Lung microvascular endothelial cell (primary cell): ENCODE measurements around the gene KRTAP10-12. TPM values are rescaled to one million over a fixed set of nuclear protein-coding genes. Genes with fewer than 3 reads are reported as not detected.

Source experiments
- DNase-seq, 2 donors: peaks; one replicate each; pipeline versions ENCODE4 v3.0.0 to v3.0.0-alpha.2; 2010; ENCODE audit warnings: low read depth in 2 of 2
- total RNA-seq: library from RNA; depleted of rRNA; stranded (reverse); fragments of >200 nt; gene quantifications from 2 replicates; pipeline ENCODE4 v1.2.1, GENCODE V29; 2014

KRTAP10-12 gene
- total RNA-seq, 1 donor from 2014 or later = not detected

- DNase-seq = no peak
Measured at GRCh38 chr21:44711327-44712202, 14.6 kb downstream of the KRTAP10-12 start, which contains the start of gene TSPEAR. Gene TSPEAR, minus strand, starts transcription at chr21:44711572. Its CDS starts 58 bp downstream, at chr21:44711514.

DNA sequence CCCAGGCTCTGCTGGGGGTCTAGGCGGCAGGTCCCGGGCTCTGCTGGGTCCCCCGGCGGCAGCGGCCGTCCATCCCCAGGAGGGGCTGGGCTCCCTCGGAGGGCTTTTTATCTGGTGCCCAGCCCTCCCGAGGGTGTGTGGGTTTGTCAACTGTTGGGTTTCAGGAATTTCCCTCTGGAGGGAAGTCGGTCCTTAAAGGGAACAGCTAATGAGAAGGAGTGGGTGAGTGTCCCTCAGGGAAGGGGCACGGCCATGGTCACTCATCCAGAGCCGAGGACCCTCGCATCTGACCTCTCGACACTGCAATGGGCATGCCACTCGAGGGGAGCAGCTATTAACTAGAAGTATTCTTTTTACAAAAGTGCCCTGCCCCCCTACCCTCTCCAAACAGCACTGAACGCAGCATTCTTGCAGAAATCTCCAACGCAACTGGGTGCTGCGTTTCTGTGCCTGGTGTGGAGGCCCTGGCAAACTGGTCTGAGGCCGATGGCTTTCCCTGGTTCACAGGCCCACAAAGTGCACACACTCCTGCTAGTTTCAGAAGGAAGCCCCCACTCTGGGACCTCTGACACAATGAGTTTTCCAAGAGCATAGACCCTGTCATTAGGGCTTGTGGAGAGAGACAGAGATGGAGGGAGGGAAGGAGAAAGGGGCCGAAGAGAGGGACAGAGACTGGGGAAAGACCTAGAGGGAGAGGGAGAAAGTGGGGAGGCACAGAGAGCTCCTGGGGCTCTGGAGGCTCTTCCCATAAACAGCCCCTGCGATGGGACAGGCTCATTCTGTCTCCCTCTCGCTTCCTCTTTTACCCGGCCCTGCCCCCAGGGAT, 15.4 kb downstream of the KRTAP10-12 start:
- DNase-seq = no peak

GRCh38 chr21:44713130-44713529, 16.2 kb downstream of the KRTAP10-12 start:
- no peak for DNase-seq

DNA sequence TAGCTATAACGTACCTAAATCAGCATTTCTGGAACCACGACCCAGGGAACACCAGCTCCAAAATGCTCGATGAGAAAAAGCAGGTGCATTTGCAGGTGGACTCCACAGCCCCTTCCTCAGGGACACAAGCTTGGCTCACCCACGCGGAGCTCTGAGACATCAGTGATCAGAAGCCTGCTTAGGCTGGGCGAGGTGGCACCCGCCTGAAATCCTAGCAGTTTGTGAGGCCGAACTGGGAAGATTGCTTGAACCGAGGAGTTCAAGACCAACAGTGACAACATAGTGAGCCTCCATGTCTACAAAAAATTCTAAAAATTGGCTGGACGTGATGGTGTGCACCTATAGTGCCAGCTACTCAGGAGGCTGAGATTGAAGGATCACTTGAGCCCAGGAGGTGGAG, 16.9 kb downstream of the KRTAP10-12 start:
- DNase-seq = no peak

DNA sequence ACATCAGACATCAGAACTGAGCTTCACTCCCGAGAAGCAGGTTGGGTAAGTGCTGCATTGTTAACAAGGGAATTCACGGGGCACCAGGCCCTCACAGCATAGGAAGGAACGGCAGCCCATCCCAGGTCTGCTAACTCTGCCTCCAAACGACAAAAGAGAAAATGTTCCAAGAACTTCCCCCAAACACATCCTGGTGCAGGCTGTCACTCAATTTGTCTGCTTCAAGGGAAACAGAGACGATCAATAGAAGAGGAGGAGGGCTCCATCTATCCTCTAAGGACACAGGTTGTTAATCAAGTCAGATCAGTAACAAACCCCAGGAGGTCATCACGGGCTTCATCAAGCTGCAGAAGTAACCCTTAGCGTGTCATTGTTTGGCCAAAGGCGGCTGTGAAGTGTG, 17.9 kb downstream of the KRTAP10-12 start:
- no peak for DNase-seq

DNA sequence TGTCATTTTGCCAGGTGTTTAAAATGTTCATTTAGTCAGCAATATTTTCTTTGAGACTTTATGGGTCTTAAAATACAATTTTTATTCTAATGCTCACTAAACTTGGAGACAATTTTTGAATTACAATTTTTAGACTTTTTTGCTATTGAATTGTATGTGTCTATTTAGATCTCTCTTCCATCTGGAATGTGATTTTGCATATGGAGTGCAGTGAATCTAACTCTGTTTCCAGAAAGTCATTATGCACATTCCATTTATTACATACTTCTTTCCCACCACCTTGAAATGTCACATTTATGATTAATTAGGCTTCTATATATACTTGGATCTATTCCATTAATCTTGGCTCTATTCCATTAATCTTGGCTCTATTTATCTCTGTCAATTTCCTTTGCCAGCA, 20.0 kb downstream of the KRTAP10-12 start:
- no peak for DNase-seq

DNA sequence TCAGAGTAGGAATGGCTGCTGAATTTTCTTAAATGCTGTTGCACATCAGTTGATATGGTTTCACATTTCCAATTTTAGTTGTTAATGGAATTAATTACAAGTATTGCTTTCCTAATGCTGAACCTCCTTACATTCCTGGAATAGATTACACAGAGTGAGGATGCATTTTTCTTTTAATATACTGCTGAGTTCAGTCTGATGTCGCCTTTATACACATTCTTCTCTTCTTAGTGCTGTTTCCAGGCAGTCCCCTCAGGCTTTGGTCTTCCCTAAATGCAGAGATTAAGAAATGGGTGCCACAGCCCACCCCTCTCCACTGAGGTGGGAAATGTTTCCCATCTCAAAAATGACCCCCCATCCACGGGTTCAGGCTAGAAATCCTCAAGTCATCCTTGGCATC, 21.1 kb downstream of the KRTAP10-12 start:
- DNase-seq = no peak

DNA sequence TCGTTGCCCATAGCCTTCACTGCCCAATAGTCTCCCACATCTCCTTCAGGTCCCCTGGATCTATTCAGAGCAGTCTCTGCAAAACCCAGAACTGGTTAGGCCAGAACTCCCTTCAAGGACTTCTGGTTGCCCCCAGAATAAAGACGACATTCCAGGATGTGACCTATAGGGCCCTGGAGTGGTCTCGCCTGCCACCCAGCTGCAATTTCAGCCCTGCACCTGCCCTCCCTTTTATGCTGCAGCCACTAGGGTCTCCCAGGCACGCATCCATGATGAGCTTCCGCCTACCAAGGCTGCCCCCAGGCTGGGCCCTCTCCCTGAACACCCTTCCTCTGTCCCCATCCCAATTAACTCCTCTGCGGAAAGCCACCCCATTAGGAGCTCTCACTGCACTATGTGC, 21.6 kb downstream of the KRTAP10-12 start:
- no peak for DNase-seq

DNA sequence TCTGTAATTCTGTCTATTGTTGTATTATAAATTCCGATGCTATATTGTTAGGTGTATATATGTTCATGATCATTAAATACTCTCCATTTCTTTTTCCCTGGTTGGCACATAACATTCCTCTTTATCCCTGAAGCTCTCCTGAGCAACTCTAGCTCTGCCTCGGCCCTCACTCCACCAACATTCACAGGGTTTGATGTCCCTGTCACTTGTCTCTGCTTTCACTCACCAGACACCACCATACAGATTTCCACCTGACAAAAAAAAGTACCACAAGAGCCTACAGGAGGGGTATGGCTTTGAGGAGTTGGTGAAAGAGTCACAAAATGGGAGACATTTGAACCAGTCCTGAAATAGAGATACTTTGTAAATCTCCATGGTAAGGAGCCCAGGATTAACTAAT, 23.2 kb downstream of the KRTAP10-12 start:
- no peak for DNase-seq

GRCh38 chr21:44722731-44723130, 25.8 kb downstream of the KRTAP10-12 start:
- no peak for DNase-seq

DNA sequence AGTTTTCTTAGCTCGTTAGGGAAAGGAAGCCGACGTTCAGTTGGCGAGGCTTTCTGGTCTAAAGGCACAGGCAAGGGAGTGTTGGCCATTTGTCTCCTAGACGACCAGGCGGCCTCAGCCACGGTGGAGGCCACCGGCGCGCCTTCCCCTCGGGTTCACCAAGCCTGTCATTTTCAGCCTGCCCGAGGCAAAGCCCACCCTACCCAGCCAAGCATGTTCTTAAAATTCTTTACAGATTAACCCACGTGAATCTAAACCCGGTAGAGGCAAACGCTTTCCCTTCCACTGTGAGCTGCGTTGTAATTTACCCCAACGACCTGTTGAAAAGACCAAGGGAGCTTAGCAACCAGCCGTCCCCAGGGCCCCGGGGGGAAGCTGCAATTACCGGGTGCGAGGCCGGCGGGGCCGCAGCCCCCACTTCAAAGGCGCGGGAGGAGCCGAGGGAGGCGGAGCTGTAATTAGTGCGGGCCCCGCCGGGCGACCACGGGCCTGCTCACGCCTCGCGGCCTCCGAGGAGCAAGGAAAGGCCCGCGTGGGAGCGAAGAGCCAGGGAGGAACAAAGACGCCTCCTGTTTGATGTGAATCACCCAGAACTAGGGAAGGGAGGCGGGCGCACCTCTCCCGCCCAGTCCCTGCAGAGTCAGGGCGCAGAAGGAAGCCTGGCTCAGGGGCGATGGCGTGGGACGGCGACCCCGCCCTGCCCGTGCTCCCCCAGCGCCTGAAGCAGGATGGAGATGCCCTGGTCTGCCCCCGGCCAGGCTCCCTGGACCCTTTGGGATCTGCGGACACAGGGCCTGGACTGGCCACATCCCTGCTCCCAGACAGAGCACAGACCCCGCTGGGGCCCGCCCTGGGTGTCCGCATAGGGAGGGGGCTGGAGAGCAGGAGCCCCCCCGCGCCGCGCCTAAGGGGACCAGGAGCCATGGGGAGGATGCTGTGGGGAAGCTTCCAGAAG, 26.5 kb downstream of the KRTAP10-12 start:
- DNase-seq = no peak

GRCh38 chr21:44724196-44724595, 27.2 kb downstream of the KRTAP10-12 start:
- no peak for DNase-seq

- DNase-seq = no peak
Measured at GRCh38 chr21:44724926-44725325, 28.0 kb downstream of the KRTAP10-12 start.

GRCh38 chr21:44726826-44727225, 29.9 kb downstream of the KRTAP10-12 start:
- no peak for DNase-seq

- DNase-seq = no peak
Measured at GRCh38 chr21:44727321-44727720, 30.3 kb downstream of the KRTAP10-12 start.

DNA sequence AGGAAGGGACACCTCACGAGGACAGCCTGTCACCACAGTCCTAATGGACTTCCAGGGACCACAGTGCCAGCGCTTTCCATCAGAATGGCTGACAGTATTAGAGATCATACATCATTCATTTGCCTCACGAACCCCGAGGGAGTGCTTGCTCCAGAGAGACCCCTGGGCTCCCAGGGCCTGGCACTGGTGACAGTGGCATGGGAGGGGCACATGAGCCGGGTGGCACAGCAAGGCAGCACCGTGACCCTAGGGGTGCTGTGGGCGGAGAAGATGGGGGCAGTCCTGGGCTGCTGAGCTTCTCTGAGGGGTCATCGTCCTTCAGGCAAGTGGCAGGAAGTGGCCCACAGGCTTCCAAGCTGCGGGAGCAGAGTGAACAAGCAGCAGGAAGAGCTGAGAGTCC, 30.8 kb downstream of the KRTAP10-12 start:
- DNase-seq = no peak

- DNase-seq = no peak
Measured at GRCh38 chr21:44728716-44729115, 31.7 kb downstream of the KRTAP10-12 start.

GRCh38 chr21:44729336-44730027, 32.5 kb downstream of the KRTAP10-12 start:
- DNase-seq = no peak

DNA sequence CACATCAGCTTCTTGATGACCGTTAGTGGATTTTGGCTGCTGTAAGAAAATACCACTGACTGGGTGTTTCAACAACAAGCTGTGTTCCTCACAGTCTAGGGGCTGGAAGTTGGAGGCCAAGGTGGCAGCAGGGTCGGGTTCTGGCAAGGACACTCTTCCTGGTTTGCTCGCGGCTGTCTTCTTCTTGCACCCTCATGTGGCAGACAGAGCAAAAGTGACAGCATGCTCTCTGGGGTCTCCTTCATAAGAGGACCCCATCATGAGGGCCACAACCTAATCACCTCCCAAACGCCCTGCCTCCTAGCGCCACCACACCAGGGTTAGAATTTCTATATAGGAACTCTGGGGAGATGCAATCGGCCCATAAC, 33.0 kb downstream of the KRTAP10-12 start:
- no peak for DNase-seq

DNA sequence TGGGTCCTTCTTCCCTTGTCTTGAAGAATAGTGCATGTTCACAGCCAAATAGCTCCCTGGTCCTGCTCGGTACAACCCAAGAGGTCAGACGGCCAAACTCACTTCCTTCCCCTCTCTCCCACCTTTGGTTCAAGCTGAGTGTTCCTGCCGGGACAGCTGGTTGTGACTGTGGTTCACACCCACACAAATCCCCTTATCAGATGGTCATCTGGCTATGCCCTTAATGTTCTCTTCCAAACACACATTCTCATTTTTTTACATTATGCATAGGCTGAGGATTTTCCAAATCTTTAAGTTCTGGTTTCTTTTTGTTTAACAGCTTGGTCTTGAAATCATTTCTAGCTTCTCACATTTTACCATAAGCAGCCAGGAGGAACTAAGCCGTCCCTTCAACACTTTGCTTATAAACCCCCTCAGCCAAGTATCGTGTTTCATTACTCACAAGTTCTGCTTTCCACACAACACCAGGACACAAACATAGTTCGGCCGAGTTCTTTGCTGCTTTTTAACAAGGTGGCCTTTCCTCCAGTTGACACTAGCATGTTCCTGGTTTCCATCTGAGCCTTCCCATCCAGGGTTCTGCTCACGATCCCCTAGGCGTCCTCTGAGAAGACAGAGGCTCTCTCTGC, 34.1 kb downstream of the KRTAP10-12 start:
- no peak for DNase-seq
